B cell (primary cell): Measurements from ENCODE around the gene C5orf15. TPM values are rescaled to one million over a fixed set of nuclear protein-coding genes. Genes with fewer than 3 reads are reported as not detected.

Experiments
- ATAC-seq: fragments of 200-7000 bp; cut with Tn5 transposase; one replicate; pipeline ENCODE4 v1.10.0; 2021; ENCODE audit warnings: low read depth, mild to moderate bottlenecking, moderate number of reproducible peaks, moderate library complexity
- CTCF ChIA-PET: fragments of 350-600 bp; sonication (Branson Sonifier 250); formaldehyde crosslinking; loops from one replicate; lab custom pipeline; 2021; ENCODE audit warnings: antibody characterized with exemption, inconsistent platforms; lab: Charles Lee
- POLR2A ChIA-PET: fragments of 350-600 bp; sonication (Branson Sonifier 250); formaldehyde crosslinking; loops from one replicate; lab custom pipeline; 2021; ENCODE audit warnings: antibody characterized with exemption; lab: Charles Lee
- DNase-seq: peaks from one replicate; pipeline ENCODE4 v3.0.0; 2013
- H2AFZ ChIP-seq: 2 replicates; pipeline ENCODE4 v1.6.1; 2012; ENCODE audit warnings: mild to moderate bottlenecking, low read depth, low read length; ENCODE audit not compliant: insufficient read depth, poor library complexity, severe bottlenecking
- H3K27ac ChIP-seq, 2 donors: 1 replicate in 1 of 2; 2 replicates in 1 of 2; pipeline ENCODE4 v1.5.1; 2012 to 2013; ENCODE audit warnings: low read length in 2 of 2, mild to moderate bottlenecking in 2 of 2, moderate library complexity in 1 of 2
- H3K27me3 ChIP-seq, 4 experiments: fragments of 200-600 bp in 1 of 4; sonication (generic) in 1 of 4; replicated peaks in 1 of 4; 1 replicate in 2 of 4; 2 replicates in 2 of 4; pipeline versions ENCODE4 v1.6.1 to v1.7.0; 2013 to 2016; ENCODE audit warnings: low read length in 3 of 4, mild to moderate bottlenecking in 2 of 4, mixed read lengths in 1 of 4, moderate library complexity in 1 of 4; ENCODE audit not compliant: insufficient read depth in 4 of 4, control insufficient read depth in 3 of 4; ENCODE audit errors: control extremely low read depth in 1 of 4
- H3K36me3 ChIP-seq, 2 experiments: replicated peaks in 1 of 2; 1 replicate in 1 of 2; 2 replicates in 1 of 2; pipeline versions ENCODE4 v1.6.1 to v1.7.1; 2013; ENCODE audit warnings: low read length in 1 of 2; ENCODE audit not compliant: insufficient read depth in 2 of 2, control insufficient read depth in 1 of 2; ENCODE audit errors: control extremely low read depth in 1 of 2, extremely low read depth in 1 of 2
- H3K4me1 ChIP-seq, 2 donors: fragments of 200-600 bp in 1 of 2; sonication (generic) in 1 of 2; 1 replicate in 1 of 2; 2 replicates in 1 of 2; pipeline versions ENCODE4 v1.5.1 to v1.6.1; 2013 to 2017; ENCODE audit warnings: low read length in 2 of 2; ENCODE audit not compliant: control insufficient read depth in 2 of 2, insufficient read depth in 2 of 2
- H3K4me2 ChIP-seq: replicated peaks from 2 replicates; pipeline ENCODE3; 2012; ENCODE audit warnings: mild to moderate bottlenecking, low read depth, low read length; ENCODE audit not compliant: poor library complexity, severe bottlenecking
- H3K4me3 ChIP-seq, 5 experiments: fragments of 200-600 bp in 1 of 5; sonication (generic) in 1 of 5; 1 replicate in 3 of 5; 2 replicates in 2 of 5; pipeline versions ENCODE4 v1.5.1 to v1.7.0; 2011 to 2016; ENCODE audit warnings: low read length in 4 of 5, mild to moderate bottlenecking in 4 of 5, low read depth in 2 of 5, control low read depth in 1 of 5, moderate library complexity in 1 of 5; ENCODE audit not compliant: insufficient read depth in 1 of 5; ENCODE audit errors: control extremely low read depth in 1 of 5, extremely low read depth in 1 of 5
- H3K79me2 ChIP-seq: fragments of 200-600 bp; sonication (generic); one replicate; pipeline ENCODE4 v1.6.0; 2016; ENCODE audit warnings: low read length; ENCODE audit not compliant: control insufficient read depth, insufficient read depth
- H3K9ac ChIP-seq: fragments of 200-600 bp; sonication (generic); 2 replicates; pipeline ENCODE4 v1.6.1; 2017; ENCODE audit warnings: mild to moderate bottlenecking, low read length, moderate library complexity
- H3K9me3 ChIP-seq, 3 donors: one replicate each; pipeline versions ENCODE4 v1.6.1 to v1.7.1; 2013; ENCODE audit warnings: low read length in 2 of 3; ENCODE audit not compliant: control insufficient read depth in 2 of 3, insufficient read depth in 1 of 3; ENCODE audit errors: control extremely low read depth in 1 of 3
- H4K20me1 ChIP-seq: 2 replicates; pipeline ENCODE4 v1.6.0; 2012; ENCODE audit warnings: mild to moderate bottlenecking, low read length; ENCODE audit not compliant: insufficient read depth, control insufficient read depth, poor library complexity, severe bottlenecking
- H3K27ac Mint-ChIP-seq: one replicate; pipeline ENCODE4 v1.8.0; 2021; ENCODE audit warnings: mixed read lengths
- H3K27me3 Mint-ChIP-seq: one replicate; pipeline ENCODE4 v1.8.0; 2021; ENCODE audit warnings: mixed read lengths
- H3K4me1 Mint-ChIP-seq: one replicate; pipeline ENCODE4 v1.8.0; 2021; ENCODE audit warnings: mixed read lengths
- H3K4me3 Mint-ChIP-seq: one replicate; pipeline ENCODE4 v1.8.0; 2021; ENCODE audit warnings: mixed read lengths
- H3K9me3 Mint-ChIP-seq: one replicate; pipeline ENCODE4 v1.8.0; 2022; ENCODE audit warnings: mixed read lengths; ENCODE audit not compliant: insufficient read depth
- CTCF ChIP-seq: fragments of 200-600 bp; IDR thresholded peaks from one replicate; pipeline ENCODE4 v1.8.0; 2022; ENCODE audit warnings: antibody characterized with exemption, mild to moderate bottlenecking
- EZH2 ChIP-seq: IDR thresholded peaks from 2 replicates; pipeline ENCODE4 v1.6.1; 2012; ENCODE audit warnings: borderline replicate concordance, low read depth, mild to moderate bottlenecking, moderate library complexity, low read length; ENCODE audit not compliant: insufficient read depth, poor library complexity, severe bottlenecking
- WGBS: methylation state at CpG from one replicate; pipeline ENCODE4 v1.1.5; 2013; ENCODE audit warnings: missing lambda C conversion rate; ENCODE audit not compliant: insufficient coverage; 5-methylcytosine and 5-hydroxymethylcytosine counted together
- intact Hi-C: fragments of 100-400 bp; cut with micrococcal nuclease; formaldehyde crosslinking; loops from one replicate; pipeline ENCODE4 v1.10.0; 2022
- polyA plus RNA-seq: library from polyadenylated mRNA; depleted of rRNA; stranded (reverse); fragments of >200 nt; gene quantifications from 2 replicates; pipeline ENCODE4 v1.2.3, GENCODE V29; 2012
- total RNA-seq, 2 donors: library from RNA; stranded (reverse); fragments of 120-200 nt in 1 of 2; gene quantifications; 1 replicate in 1 of 2; 2 replicates in 1 of 2; pipeline versions ENCODE4 v1.2.3 to v1.2.4, GENCODE V29; 2013 to 2022

C5orf15 gene
- total and polyA plus RNA-seq, 2 donors (not counting 1 experiment from before 2014, with no cell fraction given), result 22.7 to 28.2 TPM

- Mint-ChIP-seq H3K27me3 (no peaks in the 10 kb centered on the region), H3K4me3 (peak overlapping the region; percentile 30), H3K9me3 (peaks cover 3% of the 10 kb centered on the region), H3K27ac (peak overlapping the region; percentile 99), H3K4me1 (peaks cover 80% of the 10 kb centered on the region)
- Histone ChIP-seq H3K27ac (peak overlapping the region; percentile 93 to 99), H3K9ac (peak overlapping the region; percentile 4), H3K9me3 (peaks cover 0 to 24% (median 0%) of the 10 kb centered on the region in 3 donors), H4K20me1 (no peaks in the 10 kb centered on the region), H3K36me3 (no peaks in the 10 kb centered on the region), H3K4me3 (peak overlapping the region in 1 of 5 experiments; percentile 22), H3K27me3 (no peaks in the 10 kb centered on the region), H2AFZ (no peak overlapping the region), H3K4me1 (peaks cover 79 to 96% of the 10 kb centered on the region in 2 donors), H3K79me2 (no peaks in the 10 kb centered on the region), H3K4me2 (peak overlapping the region; percentile 42)
- CTCF ChIA-PET, result interaction anchor here (0.6 to 3.1 kb wide), 9 partner anchors 10 to 515 kb away, joined by 3 to 20 read pairs (median 3); no protein-coding TSS in a partner anchor
- DNase-seq (no peak), ATAC-seq (no peak)
- TF ChIP-seq CTCF, result no peak
- TF ChIP-seq EZH2, result no peak
- intact Hi-C loops, result loop anchor here (5.0 kb wide), 1 partner anchor 907 kb away; no protein-coding TSS in a partner anchor
- POLR2A ChIA-PET, result interaction anchor here (0.7 to 1.6 kb wide), 2 partner anchors 11 to 523 kb away, joined by 3 read pairs; no protein-coding TSS in a partner anchor
- WGBS, result no CpG with 5 or more reads among the region's 3 CpGs
These were observed 28.8 kb downstream of the C5orf15 start for GRCh38 chr5:133939668-133940067.

GRCh38 chr5:133938929-133939328 lies 29.5 kb downstream of the C5orf15 start:
- intact Hi-C loops, result loop anchor here (5.0 kb wide), 1 partner anchor 907 kb away; no protein-coding TSS in a partner anchor
- ATAC-seq, result no peak
- TF ChIP-seq CTCF (no peak), EZH2 (no peak)
- H3K36me3 ChIP-seq, result no peaks in the 10 kb centered on the region
- Mint-ChIP-seq H3K9me3 (peaks cover 3% of the 10 kb centered on the region), H3K27ac (peak overlapping the region; percentile 99), H3K4me1 (peaks cover 83% of the 10 kb centered on the region), H3K4me3 (peak overlapping the region; percentile 30), H3K27me3 (no peaks in the 10 kb centered on the region)
- CTCF ChIA-PET, result interaction anchor here (1.0 to 3.1 kb wide), 8 partner anchors 9 to 515 kb away, joined by 3 to 20 read pairs (median 4); no protein-coding TSS in a partner anchor
- peak overlapping the region; percentile 93 to 99 for H3K27ac ChIP-seq
- POLR2A ChIA-PET, result interaction anchor here (0.5 to 1.6 kb wide), 5 partner anchors 9 to 66 kb away, joined by 3 to 6 read pairs (median 4); partner anchors contain the start of gene VDAC1
- H3K27me3 ChIP-seq, result no peaks in the 10 kb centered on the region
- H2AFZ ChIP-seq, result no peak overlapping the region
- H3K9me3 ChIP-seq, result peaks cover 0 to 24% (median 0%) of the 10 kb centered on the region in 3 donors
- peak overlapping the region; percentile 42 for H3K4me2 ChIP-seq
- H3K79me2 ChIP-seq, result no peaks in the 10 kb centered on the region
- H3K4me3 ChIP-seq, result peak overlapping the region in 1 of 5 experiments; percentile 22
- DNase-seq, result peak; percentile 67
- peak overlapping the region; percentile 4 for H3K9ac ChIP-seq
- peaks cover 84 to 96% of the 10 kb centered on the region in 2 donors for H3K4me1 ChIP-seq
- H4K20me1 ChIP-seq, result no peaks in the 10 kb centered on the region
- 20% methylated on average over 1 of the region's 3 CpGs for WGBS
